H9 (cell line): ENCODE measurements around the gene CA12. TPM values are rescaled to one million over a fixed set of nuclear protein-coding genes. Genes with fewer than 3 reads are reported as not detected.

ENCODE experiments used
- DNase-seq: peaks from one replicate; pipeline ENCODE4 v3.0.0-alpha.2; 2017
- H2AFZ ChIP-seq: one replicate; pipeline ENCODE4 v1.6.1; 2013; ENCODE audit warnings: mild to moderate bottlenecking, low read length, control low read depth, moderate library complexity
- H2AK5ac ChIP-seq: 2 replicates; pipeline ENCODE4 v1.6.1; 2013; ENCODE audit warnings: low read length, control low read depth, mixed read lengths; ENCODE audit not compliant: insufficient read length
- H2BK120ac ChIP-seq: one replicate; pipeline ENCODE4 v1.6.1; 2013; ENCODE audit warnings: low read depth, mild to moderate bottlenecking, low read length, control low read depth, inconsistent platforms; ENCODE audit not compliant: poor library complexity, severe bottlenecking
- H2BK12ac ChIP-seq: 2 replicates; pipeline ENCODE4 v1.6.1; 2013; ENCODE audit warnings: low read length, control low read depth, mixed read lengths, low read depth; ENCODE audit not compliant: insufficient read length
- H2BK15ac ChIP-seq: 2 replicates; pipeline ENCODE4 v1.6.1; 2013; ENCODE audit warnings: low read depth, low read length, control low read depth
- H2BK20ac ChIP-seq: one replicate; pipeline ENCODE4 v1.6.1; 2013; ENCODE audit warnings: low read depth, mild to moderate bottlenecking, low read length, control low read depth, inconsistent platforms; ENCODE audit not compliant: poor library complexity, severe bottlenecking
- H2BK5ac ChIP-seq: 2 replicates; pipeline ENCODE4 v1.6.1; 2013; ENCODE audit warnings: low read length, control low read depth, mixed read lengths; ENCODE audit not compliant: insufficient read length
- H3K14ac ChIP-seq: 2 replicates; pipeline ENCODE4 v1.6.1; 2013; ENCODE audit warnings: low read length, control low read depth; ENCODE audit not compliant: insufficient read depth
- H3K18ac ChIP-seq: 2 replicates; pipeline ENCODE4 v1.6.1; 2013; ENCODE audit warnings: low read depth, mild to moderate bottlenecking, mixed read lengths, low read length, control low read depth; ENCODE audit not compliant: insufficient read length
- H3K23ac ChIP-seq: 2 replicates; pipeline ENCODE4 v1.6.1; 2013; ENCODE audit warnings: low read length, control low read depth, mixed read lengths, low read depth; ENCODE audit not compliant: insufficient read length
- H3K23me2 ChIP-seq: 2 replicates; pipeline ENCODE4 v1.6.1; 2013; ENCODE audit warnings: low read depth, mild to moderate bottlenecking, mixed read lengths, low read length, control low read depth; ENCODE audit not compliant: insufficient read length, poor library complexity, severe bottlenecking
- H3K27ac ChIP-seq: 2 replicates; pipeline ENCODE4 v1.5.1; 2013; ENCODE audit warnings: low read length, control low read depth, mixed read lengths, low read depth; ENCODE audit not compliant: insufficient read length
- H3K27me3 ChIP-seq: 2 replicates; pipeline ENCODE4 v1.6.1; 2013; ENCODE audit warnings: low read length, control low read depth, inconsistent platforms; ENCODE audit not compliant: insufficient read depth
- H3K4ac ChIP-seq: 2 replicates; pipeline ENCODE4 v1.6.1; 2013; ENCODE audit warnings: low read depth, mild to moderate bottlenecking, control low read depth, inconsistent platforms, low read length, moderate library complexity
- H3K4me1 ChIP-seq: 2 replicates; pipeline ENCODE4 v1.6.1; 2013; ENCODE audit warnings: low read length, control low read depth, inconsistent platforms; ENCODE audit not compliant: insufficient read depth
- H3K4me2 ChIP-seq: 2 replicates; pipeline ENCODE4 v1.6.1; 2013; ENCODE audit warnings: low read length, control low read depth, mixed read lengths; ENCODE audit not compliant: insufficient read length, insufficient read depth
- H3K56ac ChIP-seq: 2 replicates; pipeline ENCODE4 v1.6.1; 2013; ENCODE audit warnings: low read depth, mild to moderate bottlenecking, mixed read lengths, low read length, control low read depth; ENCODE audit not compliant: insufficient read length
- H3K79me1 ChIP-seq: 2 replicates; pipeline ENCODE4 v1.6.1; 2013; ENCODE audit warnings: low read depth, mild to moderate bottlenecking, moderate library complexity, low read length, control low read depth, inconsistent platforms; ENCODE audit not compliant: insufficient read depth, poor library complexity, severe bottlenecking
- H3K79me2 ChIP-seq: 2 replicates; pipeline ENCODE4 v1.6.1; 2013; ENCODE audit warnings: low read length, control low read depth, inconsistent platforms; ENCODE audit not compliant: insufficient read depth
- H3K9ac ChIP-seq: 2 replicates; pipeline ENCODE4 v1.6.1; 2013; ENCODE audit warnings: low read length, control low read depth, mixed read lengths; ENCODE audit not compliant: insufficient read length; ENCODE audit errors: extremely low read depth
- H3K9me3 ChIP-seq: one replicate; pipeline ENCODE4 v1.6.1; 2013; ENCODE audit warnings: low read depth, low read length, inconsistent platforms; ENCODE audit not compliant: control insufficient read depth
- H3T11ph ChIP-seq: one replicate; pipeline ENCODE4 v1.6.1; 2013; ENCODE audit warnings: mild to moderate bottlenecking, low read length, control low read depth, inconsistent platforms
- H4K20me1 ChIP-seq: one replicate; pipeline ENCODE4 v1.6.1; 2013; ENCODE audit not compliant: control insufficient read depth, insufficient read length, insufficient read depth
- H4K5ac ChIP-seq: 2 replicates; pipeline ENCODE4 v1.6.1; 2013; ENCODE audit warnings: low read depth, mild to moderate bottlenecking, mixed read lengths, low read length, control low read depth; ENCODE audit not compliant: insufficient read length
- H4K8ac ChIP-seq: replicated peaks from 2 replicates; pipeline ENCODE4 v1.6.1; 2013; ENCODE audit warnings: low read length, control low read depth, mixed read lengths, low read depth; ENCODE audit not compliant: insufficient read length
- H4K91ac ChIP-seq: 2 replicates; pipeline ENCODE4 v1.6.1; 2013; ENCODE audit warnings: low read depth, mild to moderate bottlenecking, moderate library complexity, mixed read lengths, low read length, control low read depth; ENCODE audit not compliant: insufficient read length
- H3K27ac Mint-ChIP-seq, 3 experiments: 2 replicates in 2 of 3; 3 replicates in 1 of 3; pipeline ENCODE4 v1.8.0; 2020 to 2021; ENCODE audit warnings: mixed read lengths in 3 of 3, mild to moderate bottlenecking in 1 of 3, moderate library complexity in 1 of 3
- H3K27me3 Mint-ChIP-seq: 2 replicates; pipeline ENCODE4 v1.8.0; 2021; ENCODE audit warnings: low read depth, mild to moderate bottlenecking, moderate library complexity, mixed read lengths
- H3K36me3 Mint-ChIP-seq, 3 experiments: 2 replicates in 2 of 3; 3 replicates in 1 of 3; pipeline ENCODE4 v1.8.0; 2020 to 2021; ENCODE audit warnings: low read depth in 3 of 3, mixed read lengths in 3 of 3; ENCODE audit not compliant: insufficient read depth in 1 of 3
- H3K4me1 Mint-ChIP-seq, 2 experiments: 2 replicates each; pipeline ENCODE4 v1.8.0; 2020; ENCODE audit warnings: mixed read lengths in 2 of 2
- H3K4me3 Mint-ChIP-seq, 2 experiments: 2 replicates in 1 of 2; 3 replicates in 1 of 2; pipeline ENCODE4 v1.8.0; 2020 to 2021; ENCODE audit warnings: mild to moderate bottlenecking in 2 of 2, mixed read lengths in 2 of 2, moderate library complexity in 1 of 2
- H3K9me3 Mint-ChIP-seq, 2 experiments: 2 replicates in 1 of 2; 3 replicates in 1 of 2; pipeline ENCODE4 v1.8.0; 2020; ENCODE audit warnings: mild to moderate bottlenecking in 2 of 2, mixed read lengths in 2 of 2, moderate library complexity in 1 of 2
- CTCF ChIP-seq: fragments of 200-600 bp; sonication (generic); conservative IDR thresholded peaks from 3 replicates; pipeline ENCODE4 v1.8.0; 2021; ENCODE audit warnings: antibody characterized with exemption, mild to moderate bottlenecking
- WGBS: extraction: QIAGEN DNeasy Blood & Tissue Kit; methylation state at CpG from one replicate; pipeline ENCODE4 v1.1.7; 2013; ENCODE audit warnings: missing lambda C conversion rate, low lambda C conversion rate, mixed read lengths; ENCODE audit not compliant: insufficient read length; ENCODE audit errors: extremely low coverage; 5-methylcytosine and 5-hydroxymethylcytosine counted together
- total RNA-seq: library from RNA; stranded (reverse); gene quantifications from 2 replicates; pipeline ENCODE4 v1.2.1, GENCODE V29; 2021

The CA12 gene
- total RNA-seq, 1 experiment from 2014 or later, result 0.68 TPM

- Histone ChIP-seq H3K18ac (no peak overlapping the region), H4K91ac (no peak overlapping the region), H2BK20ac (no peak overlapping the region), H2BK120ac (no peak overlapping the region), H4K5ac (no peak overlapping the region), H3K4ac (no peak overlapping the region), H3K4me2 (no peak overlapping the region), H3K27ac (no peak overlapping the region), H3K23ac (no peak overlapping the region), H3K4me1 (0 out of 2 replicates have a peak, but pooled peaks cover 3% of the 10 kb centered on the region), H3K23me2 (no peaks in the 10 kb centered on the region), H3K9ac (no peak overlapping the region), H2BK5ac (no peak overlapping the region), H3K14ac (no peak overlapping the region), H2BK15ac (no peak overlapping the region), H3K56ac (no peak overlapping the region), H3K79me2 (no peaks in the 10 kb centered on the region), H3K9me3 (no peaks in the 10 kb centered on the region), H3K27me3 (no peaks in the 10 kb centered on the region), H3T11ph (no peak overlapping the region), H2AK5ac (no peak overlapping the region), H4K20me1 (no peaks in the 10 kb centered on the region), H4K8ac (no peak overlapping the region), H2BK12ac (no peak overlapping the region), H3K79me1 (no peaks in the 10 kb centered on the region), H2AFZ (no peak overlapping the region)
- no CpG with 5 or more reads among the region's 7 CpGs for WGBS
- Mint-ChIP-seq H3K4me3 (no peak overlapping the region), H3K27me3 (0 out of 2 replicates have a peak, but pooled peaks cover 2% of the 10 kb centered on the region), H3K36me3 (no peaks in the 10 kb centered on the region), H3K27ac (no peak overlapping the region), H3K4me1 (peaks cover 17% of the 10 kb centered on the region in 2 experiments), H3K9me3 (no peaks in the 10 kb centered on the region; a peak in 1 of 5 replicates)
- TF ChIP-seq CTCF, result no peak
- DNase-seq, result no peak
These were observed 56.9 kb downstream of the CA12 start for GRCh38 chr15:63324770-63325169.
